Testis (tissue), 2 donors: ENCODE results near the gene DCDC2C.

Source experiments
- POLR2A ChIP-seq: fragments of 450-650 bp; IDR thresholded peaks from one replicate; pipeline ENCODE4 v1.6.1; 2017; ENCODE audit warnings: antibody characterized with exemption, mild to moderate bottlenecking, moderate library complexity
- TF ChIP-seq, protein P1 (sequence below), 3 experiments: fragments of 450-650 bp in 2 of 3; fragments of 200-600 bp in 1 of 3; sonication (generic) in 1 of 3; IDR thresholded peaks; one replicate each; pipeline ENCODE4 v1.5.1; 2016 to 2019; ENCODE audit warnings: antibody characterized with exemption in 3 of 3, mild to moderate bottlenecking in 2 of 3, moderate library complexity in 1 of 3

DNA sequence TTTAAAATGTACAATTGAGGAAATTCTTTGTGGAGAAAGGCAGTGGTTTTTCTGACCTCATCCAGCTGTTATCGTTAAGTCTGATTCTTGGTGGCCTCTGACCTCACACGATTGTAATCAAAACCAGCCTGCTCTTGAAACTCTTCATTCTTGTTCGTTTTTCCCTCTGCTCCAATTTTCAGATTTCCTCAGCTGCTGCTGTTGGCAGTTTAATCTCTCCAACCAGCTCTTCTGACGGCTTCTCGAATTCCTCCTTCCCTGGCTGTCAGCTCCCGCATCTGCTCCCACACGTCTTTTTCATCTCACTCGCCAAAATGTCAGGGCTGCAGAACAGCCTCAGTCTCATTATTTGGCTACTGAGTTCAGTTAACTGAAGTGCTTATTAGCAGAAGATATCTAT lies 136.1 kb downstream of the DCDC2C start:
- TF ChIP-seq, protein P1, sequence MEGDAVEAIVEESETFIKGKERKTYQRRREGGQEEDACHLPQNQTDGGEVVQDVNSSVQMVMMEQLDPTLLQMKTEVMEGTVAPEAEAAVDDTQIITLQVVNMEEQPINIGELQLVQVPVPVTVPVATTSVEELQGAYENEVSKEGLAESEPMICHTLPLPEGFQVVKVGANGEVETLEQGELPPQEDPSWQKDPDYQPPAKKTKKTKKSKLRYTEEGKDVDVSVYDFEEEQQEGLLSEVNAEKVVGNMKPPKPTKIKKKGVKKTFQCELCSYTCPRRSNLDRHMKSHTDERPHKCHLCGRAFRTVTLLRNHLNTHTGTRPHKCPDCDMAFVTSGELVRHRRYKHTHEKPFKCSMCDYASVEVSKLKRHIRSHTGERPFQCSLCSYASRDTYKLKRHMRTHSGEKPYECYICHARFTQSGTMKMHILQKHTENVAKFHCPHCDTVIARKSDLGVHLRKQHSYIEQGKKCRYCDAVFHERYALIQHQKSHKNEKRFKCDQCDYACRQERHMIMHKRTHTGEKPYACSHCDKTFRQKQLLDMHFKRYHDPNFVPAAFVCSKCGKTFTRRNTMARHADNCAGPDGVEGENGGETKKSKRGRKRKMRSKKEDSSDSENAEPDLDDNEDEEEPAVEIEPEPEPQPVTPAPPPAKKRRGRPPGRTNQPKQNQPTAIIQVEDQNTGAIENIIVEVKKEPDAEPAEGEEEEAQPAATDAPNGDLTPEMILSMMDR (IDR thresholded peaks at IDR 0.05): no peak
- TF ChIP-seq POLR2A: no peak
